HepG2 (cell line): ENCODE data around the gene MXRA8. TPM values are rescaled to one million over a fixed set of nuclear protein-coding genes. Genes with fewer than 3 reads are reported as not detected.

Experiments used
- ATAC-seq: fragments of 200-7000 bp; cut with Tn5 transposase; 3 replicates; pipeline ENCODE4 v1.9.1; 2020; ENCODE audit warnings: mild to moderate bottlenecking, moderate library complexity
- BruUV-seq: library from RNA; stranded (reverse); fragments of 400-500 nt; replicated peaks from 2 replicates; lab custom pipeline; 2021; lab: Mats Ljungman, UMichigan
- CTCF ChIA-PET: fragments of 300-600 bp; formaldehyde crosslinking; extraction: SDS; loops from one replicate; lab custom pipeline; 2021; ENCODE audit warnings: low total read pairs, inconsistent platforms, low intra/inter-chr PET ratio; lab: Yijun Ruan, JAX
- POLR2A ChIA-PET: fragments of 350-600 bp; sonication (Branson Sonifier 250); formaldehyde crosslinking; loops from one replicate; lab custom pipeline; 2020; ENCODE audit warnings: antibody characterized with exemption, inconsistent platforms; lab: Yijun Ruan, JAX
- DNase-seq: peaks from one replicate; pipeline ENCODE4 v3.0.0-alpha.2; 2015; ENCODE audit warnings: low spot score
- FAIRE-seq: peaks from 3 replicates; lab custom pipeline; 2011; peaks lifted over from hg19 to GRCh38; lab: Jason Lieb, UNC
- H2AFZ ChIP-seq: one replicate; pipeline ENCODE4 v1.6.1; 2011; ENCODE audit warnings: low read length, inconsistent platforms
- H3K27ac ChIP-seq: fragments of 300-600 bp; 3 replicates; pipeline ENCODE4 v1.8.0; 2011; ENCODE audit warnings: mixed run types, mild to moderate bottlenecking, mixed read lengths, low read length, inconsistent platforms; ENCODE audit not compliant: insufficient read depth; ENCODE audit errors: extremely low read length
- H3K27me3 ChIP-seq, 2 experiments: fragments of 200-600 bp in 1 of 2; 2 replicates in 1 of 2; 3 replicates in 1 of 2; pipeline versions ENCODE4 v1.6.0 to v1.8.0; 2011; ENCODE audit warnings: low read length in 2 of 2, mild to moderate bottlenecking in 2 of 2, moderate library complexity in 2 of 2, inconsistent platforms in 1 of 2; ENCODE audit not compliant: insufficient read depth in 2 of 2, control insufficient read depth in 1 of 2
- H3K36me3 ChIP-seq, 2 experiments: fragments of 200-600 bp in 1 of 2; replicated peaks in 1 of 2; 2 replicates in 1 of 2; 3 replicates in 1 of 2; pipeline versions ENCODE4 v1.5.1 to v1.8.0; 2011; ENCODE audit warnings: low read length in 2 of 2, inconsistent platforms in 1 of 2; ENCODE audit not compliant: insufficient read depth in 2 of 2, control insufficient read depth in 1 of 2
- H3K4me1 ChIP-seq: 2 replicates; pipeline ENCODE4 v1.5.1; 2012; ENCODE audit warnings: low read length, inconsistent platforms; ENCODE audit not compliant: insufficient read depth
- H3K4me2 ChIP-seq: 2 replicates; pipeline ENCODE4 v1.6.0; 2011; ENCODE audit warnings: low read depth, low read length, inconsistent platforms
- H3K4me3 ChIP-seq, 3 experiments: fragments of 200-600 bp in 1 of 3; sonication (generic), shearing (Covaris generic) in 1 of 3; replicated peaks in 1 of 3; 2 replicates each; pipeline ENCODE4 v1.5.1; 2011 to 2016; ENCODE audit warnings: low read length in 3 of 3, inconsistent platforms in 2 of 3, low read depth in 2 of 3, mild to moderate bottlenecking in 2 of 3, control low read depth in 1 of 3, mixed read lengths in 1 of 3; ENCODE audit not compliant: insufficient read depth in 1 of 3
- H3K79me2 ChIP-seq: one replicate; pipeline ENCODE4 v1.6.1; 2011; ENCODE audit warnings: low read length, inconsistent platforms; ENCODE audit not compliant: insufficient read depth
- H3K9ac ChIP-seq: 2 replicates; pipeline ENCODE4 v1.6.0; 2011; ENCODE audit warnings: mild to moderate bottlenecking, low read depth, low read length, inconsistent platforms; ENCODE audit not compliant: insufficient read depth
- H3K9me3 ChIP-seq: 2 replicates; pipeline ENCODE4 v1.5.1; 2012; ENCODE audit warnings: mild to moderate bottlenecking, low read length
- H4K20me1 ChIP-seq: 2 replicates; pipeline ENCODE4 v1.6.0; 2011; ENCODE audit warnings: inconsistent platforms, mild to moderate bottlenecking, low read length, moderate library complexity; ENCODE audit not compliant: insufficient read depth
- ASH2L ChIP-seq: fragments of 300-600, 200-600 bp; sonication (generic); IDR thresholded peaks from 2 replicates; pipeline ENCODE4 v1.7.0; 2017; ENCODE audit warnings: low read depth, mild to moderate bottlenecking, moderate library complexity, mixed read lengths, low read length; ENCODE audit not compliant: insufficient read length
- ATF7 ChIP-seq, 2 experiments: fragments of 450-650 bp in 1 of 2; sonication (generic) in 1 of 2; formaldehyde crosslinking in 1 of 2; IDR thresholded peaks; 2 replicates each; pipeline versions ENCODE4 v1.4.0 to v1.6.1; 2016 to 2020; ENCODE audit warnings: antibody characterized with exemption in 1 of 2, mild to moderate bottlenecking in 1 of 2, missing genetic modification reagents in 1 of 2
- CENPX ChIP-seq: sonication (generic); formaldehyde crosslinking; IDR thresholded peaks from 2 replicates; pipeline ENCODE4 v1.9.0; 2021; ENCODE audit warnings: mild to moderate bottlenecking, missing genetic modification reagents, moderate library complexity
- DR1 ChIP-seq: sonication (generic); formaldehyde crosslinking; IDR thresholded peaks from 2 replicates; pipeline ENCODE4 v1.8.0; 2021; ENCODE audit warnings: mild to moderate bottlenecking, missing genetic modification reagents, inconsistent platforms
- GABPA ChIP-seq, 2 experiments: IDR thresholded peaks; 2 replicates each; pipeline ENCODE4 v1.6.1; 2011 to 2016; ENCODE audit warnings: low read depth in 2 of 2, low read length in 1 of 2, missing biosample characterization in 1 of 2, missing genetic modification characterization in 1 of 2
- HNRNPK ChIP-seq: fragments of 200-400 bp; formaldehyde crosslinking; IDR thresholded peaks from 2 replicates; pipeline ENCODE4 v1.6.1; 2018; ENCODE audit warnings: low read length, low read depth, moderate library complexity, mild to moderate bottlenecking; ENCODE audit not compliant: poor library complexity, severe bottlenecking
- KMT2B ChIP-seq: IDR thresholded peaks from 2 replicates; pipeline ENCODE4 v1.6.1; 2016; ENCODE audit warnings: missing genetic modification reagents, missing compliant biosample characterization
- PHB2 ChIP-seq: fragments of 450-650 bp; IDR thresholded peaks from 2 replicates; pipeline ENCODE4 v1.6.1; 2018; ENCODE audit not compliant: partially characterized antibody
- POLR2AphosphoS5 ChIP-seq: IDR thresholded peaks from 2 replicates; pipeline ENCODE4 v1.6.1; 2012; ENCODE audit warnings: low read depth, low read length
- ZNF274 ChIP-seq: sonication (generic); formaldehyde crosslinking; IDR thresholded peaks from 2 replicates; pipeline ENCODE4 v1.5.1; 2020; ENCODE audit warnings: mild to moderate bottlenecking, missing genetic modification reagents
- ZNF430 ChIP-seq: sonication (generic); formaldehyde crosslinking; IDR thresholded peaks from 2 replicates; pipeline ENCODE4 v1.9.0; 2021; ENCODE audit warnings: mild to moderate bottlenecking, missing genetic modification reagents
- ZNF431 ChIP-seq: sonication (generic); formaldehyde crosslinking; IDR thresholded peaks from 2 replicates; pipeline ENCODE4 v1.9.0; 2022; ENCODE audit warnings: missing genetic modification reagents, low read depth, mild to moderate bottlenecking, borderline replicate concordance
- ZNF652 ChIP-seq: IDR thresholded peaks from 2 replicates; pipeline ENCODE4 v1.6.1; 2016; ENCODE audit warnings: low read depth, borderline replicate concordance
- ZSCAN30 ChIP-seq: sonication (generic); formaldehyde crosslinking; IDR thresholded peaks from 2 replicates; pipeline ENCODE4 v1.5.0; 2020; ENCODE audit warnings: mild to moderate bottlenecking, missing genetic modification reagents
- WGBS: methylation state at CpG from one replicate; pipeline ENCODE4 v1.1.6; 2017; ENCODE audit warnings: low lambda C conversion rate; 5-methylcytosine and 5-hydroxymethylcytosine counted together
- in situ Hi-C: cut with HindIII; loops from 2 replicates; pipeline ENCODE4 v1.10.0; 2017; ENCODE audit warnings: low pct_unique_long_range_greater_than_20kb; ENCODE audit not compliant: extremely low pct_ligation_motif_present
- intact Hi-C: fragments of 100-400 bp; cut with micrococcal nuclease; formaldehyde crosslinking; loops from one replicate; pipeline ENCODE4 v1.10.0; 2022; ENCODE audit not compliant: unreplicated experiment
- polyA plus RNA-seq, 8 experiments: library from polyadenylated mRNA; depleted of rRNA in 3 of 8; stranded (reverse) in 7 of 8; unstranded in 1 of 8; fragments of >200 nt; fragmentation: Illumina TruSeq in 4 of 8; extraction: Trizol in 4 of 8; gene quantifications; 2 replicates each; pipeline versions ENCODE4 v1.2.1 to v1.2.3, GENCODE V29; 2011 to 2016; ENCODE audit warnings: low read depth in 4 of 8, missing spikeins in 1 of 8, mixed read lengths in 1 of 8; ENCODE audit not compliant: insufficient read depth in 1 of 8
- total RNA-seq, 5 experiments: library from RNA; depleted of rRNA; stranded (reverse); fragments of >200 nt; fragmentation: Illumina TruSeq; extraction: Trizol; gene quantifications; 2 replicates each; pipeline ENCODE4 v1.2.3, GENCODE V29; 2016; ENCODE audit warnings: low read depth in 1 of 5
- TF ChIP-seq, protein P1 (sequence below): sonication (generic); formaldehyde crosslinking; IDR thresholded peaks from 2 replicates; pipeline ENCODE4 v1.5.0; 2020; ENCODE audit warnings: missing genetic modification reagents
- TF ChIP-seq, protein P2 (sequence below): sonication (generic); formaldehyde crosslinking; IDR thresholded peaks from 2 replicates; pipeline ENCODE4 v1.4.0; 2020; ENCODE audit warnings: missing genetic modification reagents, low read depth, mild to moderate bottlenecking, borderline replicate concordance

The MXRA8 gene
- total and polyA plus RNA-seq, 2 of the 13 experiments (the other 11 are each of a cell fraction or from before 2014, with no cell fraction given): 19.8 to 44.8 TPM

DNA sequence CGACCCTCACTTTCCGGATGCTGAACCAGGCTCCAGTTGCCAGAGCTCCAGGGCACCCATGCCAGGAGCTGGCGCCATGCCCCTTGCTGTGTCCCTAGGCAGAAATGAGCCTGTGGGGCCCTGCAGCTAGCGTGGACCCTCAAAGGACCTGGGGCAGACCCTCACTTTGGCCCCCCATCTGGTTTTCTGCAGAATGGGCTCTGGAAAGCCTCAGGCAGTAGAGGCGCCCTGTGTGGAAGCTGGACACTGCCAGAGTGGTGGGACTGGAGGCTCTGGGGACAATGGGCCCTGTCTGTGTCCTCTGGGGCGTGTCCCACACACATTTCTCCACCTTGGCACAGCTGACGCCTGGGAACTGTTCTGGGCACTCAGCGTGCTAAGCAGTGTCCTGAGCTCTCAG, 22.9 kb upstream of the MXRA8 start:
- WGBS: 100% methylated on average over 1 of the region's 8 CpGs
- no peak overlapping the region for H2AFZ ChIP-seq
- FAIRE-seq (no peak), ATAC-seq (no peak), DNase-seq (no peak)
- TF ChIP-seq ATF7 (IDR thresholded peaks at IDR 0.05): no peak
- no peak for TF ChIP-seq ATF7 (CRISPR knock-in tag; IDR thresholded peaks at IDR 0.05)
- no peak for TF ChIP-seq ZNF652 (CRISPR knock-in tag)
- H3K36me3 ChIP-seq: peaks cover 4 to 7% of the 10 kb centered on the region in 2 experiments
- ChIA-PET POLR2A (no interaction called here), CTCF (no interaction called here)
- H4K20me1 ChIP-seq: no peaks in the 10 kb centered on the region
- H3K9ac ChIP-seq: no peak overlapping the region
- in situ Hi-C loops (no loop called here), intact Hi-C loops (no loop called here)
- no peaks in the 10 kb centered on the region for H3K27me3 ChIP-seq
- no peaks in the 10 kb centered on the region for H3K79me2 ChIP-seq
- H3K4me1 ChIP-seq: peaks cover 34% of the 10 kb centered on the region
- no peak overlapping the region for H3K4me2 ChIP-seq
- H3K27ac ChIP-seq: no peak overlapping the region
- BruUV-seq: no TSS peak
- H3K4me3 ChIP-seq: no peak overlapping the region
- H3K9me3 ChIP-seq: no peaks in the 10 kb centered on the region

DNA sequence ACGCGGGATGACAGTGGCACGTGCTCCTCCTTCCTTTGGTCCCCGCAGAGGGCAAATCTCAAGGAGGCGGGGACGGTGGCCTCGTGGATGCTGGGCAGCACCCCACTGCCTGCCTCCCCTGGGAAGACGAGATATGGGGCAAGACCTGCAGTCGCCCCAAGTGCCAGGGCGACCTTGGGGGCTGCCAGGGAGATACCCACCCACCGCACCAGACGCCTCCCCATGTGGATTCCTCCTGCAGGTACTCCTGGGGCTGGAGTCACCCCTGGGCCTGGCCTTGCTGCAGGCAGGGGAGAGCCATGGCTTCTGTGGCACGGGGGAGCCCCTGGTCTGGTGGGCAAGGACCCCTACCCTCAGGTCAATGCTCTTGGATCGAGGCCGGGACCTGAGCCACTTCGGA, 22.5 kb upstream of the MXRA8 start:
- H2AFZ ChIP-seq: no peak overlapping the region
- in situ Hi-C loops: no loop called here
- TF ChIP-seq GABPA (IDR thresholded peaks at IDR 0.05; ENCODE audit: low read depth, low read length) (no peak), GABPA (CRISPR knock-in tag; IDR thresholded peaks at IDR 0.05; ENCODE audit: low read depth) (no peak), ZSCAN30 (CRISPR knock-in tag) (no peak), ZNF430 (no peak), HNRNPK (no peak), PHB2 (no peak), ZNF274 (no peak), KMT2B (no peak), POLR2AphosphoS5 (no peak), CENPX (no peak), ASH2L (no peak), DR1 (CRISPR knock-in tag) (no peak), ZNF431 (CRISPR knock-in tag) (no peak)
- TF ChIP-seq, protein P1, sequence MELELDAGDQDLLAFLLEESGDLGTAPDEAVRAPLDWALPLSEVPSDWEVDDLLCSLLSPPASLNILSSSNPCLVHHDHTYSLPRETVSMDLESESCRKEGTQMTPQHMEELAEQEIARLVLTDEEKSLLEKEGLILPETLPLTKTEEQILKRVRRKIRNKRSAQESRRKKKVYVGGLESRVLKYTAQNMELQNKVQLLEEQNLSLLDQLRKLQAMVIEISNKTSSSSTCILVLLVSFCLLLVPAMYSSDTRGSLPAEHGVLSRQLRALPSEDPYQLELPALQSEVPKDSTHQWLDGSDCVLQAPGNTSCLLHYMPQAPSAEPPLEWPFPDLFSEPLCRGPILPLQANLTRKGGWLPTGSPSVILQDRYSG (CRISPR knock-in tag): no peak
- TF ChIP-seq, protein P2, sequence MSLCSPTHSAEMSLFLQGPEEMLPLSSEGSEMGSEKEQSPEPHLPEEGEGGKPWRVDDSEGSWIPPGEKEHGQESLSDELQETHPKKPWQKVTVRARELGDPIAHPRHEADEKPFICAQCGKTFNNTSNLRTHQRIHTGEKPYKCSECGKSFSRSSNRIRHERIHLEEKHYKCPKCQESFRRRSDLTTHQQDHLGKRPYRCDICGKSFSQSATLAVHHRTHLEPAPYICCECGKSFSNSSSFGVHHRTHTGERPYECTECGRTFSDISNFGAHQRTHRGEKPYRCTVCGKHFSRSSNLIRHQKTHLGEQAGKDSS (CRISPR knock-in tag): no peak
- no peak overlapping the region for H3K4me3 ChIP-seq
- CTCF ChIA-PET: no interaction called here
- FAIRE-seq (no peak), ATAC-seq (no peak), DNase-seq (no peak)
- H3K27me3 ChIP-seq: no peaks in the 10 kb centered on the region
- H3K36me3 ChIP-seq: peaks cover 2 to 3% of the 10 kb centered on the region in 2 experiments; a peak in 4 of 5 replicates
- no peak overlapping the region for H3K4me2 ChIP-seq
- H3K4me1 ChIP-seq: peaks cover 37% of the 10 kb centered on the region
- H3K9me3 ChIP-seq: no peaks in the 10 kb centered on the region
- no TSS peak for BruUV-seq
- no peaks in the 10 kb centered on the region for H3K79me2 ChIP-seq
- no peaks in the 10 kb centered on the region for H4K20me1 ChIP-seq
- 100% methylated on average over 3 of the region's 16 CpGs for WGBS
- intact Hi-C loops: no loop called here
- H3K9ac ChIP-seq: no peak overlapping the region
- POLR2A ChIA-PET: no interaction called here
- H3K27ac ChIP-seq: no peak overlapping the region
